ENCODE data around the gene VPS41.
A peak's percentile ranks its signal among the peaks of the same experiment; 100 is the strongest.
"Not testable (repeated sequence)": the region's sequence is repeated elsewhere in the genome, so short reads cannot be mapped to it uniquely, and the experiment has no call there.

VPS41 gene

DNA sequence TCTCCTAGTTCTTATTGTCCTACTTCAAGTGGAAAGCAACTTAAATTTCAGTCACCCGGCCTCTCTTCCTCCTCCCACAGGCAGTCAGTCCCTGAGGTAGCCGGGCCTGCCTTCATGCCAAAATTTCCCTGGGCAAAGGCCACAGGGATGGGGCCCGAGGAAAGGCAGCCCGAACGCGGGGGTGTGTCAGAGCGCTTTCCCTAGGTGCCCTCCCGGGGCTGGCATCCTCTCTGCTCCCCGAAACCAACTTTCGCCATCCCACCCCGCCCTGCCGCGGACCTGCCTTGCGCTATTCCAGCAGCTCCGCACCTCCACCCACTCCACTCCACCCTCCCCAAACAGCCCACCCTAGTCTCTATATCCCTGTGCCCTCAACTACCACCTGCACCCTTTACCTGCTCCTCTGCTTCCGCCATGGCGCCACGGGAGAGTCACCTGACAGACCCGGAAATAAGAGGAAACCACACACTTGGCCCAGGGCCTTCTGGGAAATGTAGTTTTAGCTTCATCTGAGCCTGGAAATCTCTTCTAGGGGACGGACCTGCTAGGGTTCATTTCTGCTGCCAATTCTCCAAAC is at the start of gene VPS41:
VPS41 (minus strand) TSS at position 433 of the 577 bp plus-strand sequence; CDS start at position 416, 17 bp downstream.
- DNase-seq (ENCODE audit: low read depth, low spot score) = peak; percentile 59

DNA sequence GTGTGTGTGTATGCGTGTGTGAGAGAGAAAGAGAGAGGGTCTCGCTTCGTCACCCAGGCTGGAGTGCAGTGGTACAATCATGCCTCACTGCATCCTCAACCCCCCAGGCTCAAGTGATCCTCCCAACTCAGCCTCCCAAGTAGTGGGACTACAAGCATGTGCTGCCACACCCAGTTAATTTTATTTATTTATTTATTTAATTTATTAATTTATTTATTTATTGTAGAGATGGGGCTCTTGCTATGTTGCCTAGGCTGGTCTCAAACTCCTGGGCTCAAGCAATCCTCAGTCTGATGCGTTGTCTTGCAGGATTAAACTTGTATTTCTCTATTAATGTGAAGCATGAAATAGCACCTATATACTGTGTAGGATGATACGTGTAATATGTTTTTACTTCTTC is 46.9 kb upstream of the VPS41 start:
- DNase-seq (ENCODE audit: low read depth, low spot score) = no peak

DNA sequence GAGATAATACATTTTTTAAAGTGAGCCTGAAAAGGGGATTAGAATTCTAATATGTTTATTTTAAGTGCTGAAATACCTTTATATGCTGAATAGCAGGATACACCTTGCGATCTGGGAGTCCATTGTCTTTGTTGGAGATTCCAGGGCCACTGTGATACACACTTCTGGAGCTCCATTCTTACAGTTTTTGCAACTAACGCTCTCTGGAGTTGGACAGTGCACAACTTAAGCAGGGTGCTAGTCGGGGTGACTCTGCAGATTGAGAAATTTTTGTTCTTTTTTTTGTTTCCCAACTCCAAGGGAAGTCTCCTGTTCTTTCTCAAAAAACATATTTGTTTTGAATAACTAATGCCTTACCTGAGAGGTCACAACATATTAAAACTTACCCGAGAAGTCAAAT is 45.0 kb upstream of the VPS41 start:
- no peak for DNase-seq (ENCODE audit: low read depth, low spot score)

DNA sequence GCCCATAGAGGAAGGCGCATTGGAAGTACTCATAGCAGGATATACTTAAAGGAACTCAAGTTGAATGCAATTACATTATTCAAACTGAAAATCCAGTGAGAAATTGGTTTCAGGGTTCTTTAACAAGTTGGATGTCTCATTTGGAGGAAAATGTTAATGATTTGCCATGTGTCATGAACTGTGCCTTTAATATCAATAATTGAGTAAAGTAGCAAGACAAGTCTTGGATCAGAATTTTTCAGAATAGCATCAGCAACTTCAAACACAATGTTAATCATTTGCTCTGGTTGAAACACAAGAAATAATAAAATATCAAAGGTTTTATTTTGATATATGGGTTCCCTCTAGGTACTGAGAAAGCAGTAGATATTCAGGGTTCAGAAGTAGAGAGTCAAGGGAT is 44.2 kb upstream of the VPS41 start:
- DNase-seq (ENCODE audit: low read depth, low spot score) = no peak

DNA sequence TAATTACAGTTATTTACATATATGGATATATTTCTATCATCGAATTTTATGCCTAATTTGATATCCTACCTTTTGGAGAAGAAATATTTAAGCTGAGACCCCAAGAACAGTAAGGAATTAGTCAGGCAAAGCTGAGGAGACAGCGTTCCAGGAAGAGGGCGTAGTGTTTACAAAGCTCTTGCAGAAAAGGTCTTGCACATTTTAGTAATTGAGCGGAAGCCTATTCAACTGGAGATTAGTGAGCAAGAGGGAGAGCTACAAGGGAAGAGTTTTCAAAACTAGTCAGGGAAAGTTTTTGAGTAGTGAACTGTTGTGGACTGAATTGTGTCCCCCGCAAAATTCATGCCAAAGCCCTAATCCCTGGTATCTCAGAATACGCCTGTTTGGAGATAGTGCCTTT is 42.2 kb upstream of the VPS41 start:
- no peak for DNase-seq (ENCODE audit: low read depth, low spot score)

DNA sequence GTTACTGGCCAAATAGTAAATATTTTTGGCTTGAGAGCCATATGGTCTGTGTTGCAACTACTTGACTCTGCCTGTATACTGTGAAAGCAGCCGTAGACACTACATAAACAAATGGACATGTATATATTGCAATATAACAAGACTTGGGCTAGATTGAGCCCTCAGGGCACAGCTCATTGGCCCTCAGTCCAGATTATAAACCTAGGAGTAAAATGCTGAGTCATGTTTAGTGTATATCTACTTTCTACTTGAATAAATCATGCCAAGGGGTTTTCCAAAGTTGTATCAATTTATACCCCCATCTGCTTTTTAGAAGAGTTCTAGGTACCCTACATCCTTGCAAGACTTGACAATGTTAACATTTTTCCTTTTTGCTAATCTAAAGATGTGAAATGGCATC is 41.3 kb upstream of the VPS41 start:
- no peak for DNase-seq (ENCODE audit: low read depth, low spot score)

DNA sequence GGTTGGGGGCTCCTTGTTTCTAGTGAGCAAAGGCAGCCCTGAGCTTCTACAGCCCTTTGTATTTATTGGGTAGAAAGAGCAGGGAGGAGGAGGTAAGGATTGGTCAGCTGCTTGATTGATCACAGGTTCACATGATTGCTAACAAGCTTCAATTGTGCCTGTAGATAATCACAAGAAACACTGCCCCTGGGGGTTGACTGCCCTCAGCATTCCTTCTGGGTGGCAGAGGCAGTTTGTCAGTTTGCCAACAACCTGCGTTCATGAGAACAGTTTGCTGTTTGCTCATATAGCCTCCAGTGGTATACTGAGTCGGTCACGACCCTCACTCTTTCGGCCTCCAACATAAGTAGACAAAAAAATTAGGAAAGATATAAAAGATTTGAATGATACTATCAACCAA is 38.5 kb upstream of the VPS41 start:
- DNase-seq (ENCODE audit: low read depth, low spot score) = not testable (repeated sequence)

DNA sequence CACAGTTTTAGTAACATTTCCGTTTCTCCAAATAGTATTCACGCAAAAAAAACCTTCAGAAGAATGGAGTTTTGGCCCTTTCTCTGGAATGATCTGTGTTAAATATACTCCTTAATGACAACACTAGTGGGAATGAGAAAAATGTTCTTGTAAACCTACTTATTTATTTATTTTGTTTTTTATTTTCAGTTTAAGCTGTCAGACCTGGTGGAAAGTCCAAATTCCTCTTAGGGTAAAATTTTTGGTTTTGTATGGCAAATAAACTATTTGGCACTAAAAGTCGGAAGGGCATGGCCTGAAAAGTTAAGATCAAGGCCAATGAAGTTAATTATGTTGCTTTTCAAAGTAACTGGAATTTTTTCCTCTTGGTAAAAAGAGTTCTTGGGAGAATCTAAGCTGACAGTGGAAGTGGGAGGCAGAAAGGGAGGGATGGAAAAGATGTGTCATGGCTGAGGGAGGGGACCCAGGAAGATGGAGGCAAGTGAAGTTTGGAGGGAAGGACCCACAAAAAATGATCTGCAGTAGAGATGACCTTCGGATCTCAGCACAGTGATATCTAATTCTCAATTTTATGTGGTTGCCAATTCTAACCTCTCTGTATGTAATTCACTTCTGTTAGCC is 33.5 kb upstream of the VPS41 start:
- DNase-seq (ENCODE audit: low read depth, low spot score) = no peak

DNA sequence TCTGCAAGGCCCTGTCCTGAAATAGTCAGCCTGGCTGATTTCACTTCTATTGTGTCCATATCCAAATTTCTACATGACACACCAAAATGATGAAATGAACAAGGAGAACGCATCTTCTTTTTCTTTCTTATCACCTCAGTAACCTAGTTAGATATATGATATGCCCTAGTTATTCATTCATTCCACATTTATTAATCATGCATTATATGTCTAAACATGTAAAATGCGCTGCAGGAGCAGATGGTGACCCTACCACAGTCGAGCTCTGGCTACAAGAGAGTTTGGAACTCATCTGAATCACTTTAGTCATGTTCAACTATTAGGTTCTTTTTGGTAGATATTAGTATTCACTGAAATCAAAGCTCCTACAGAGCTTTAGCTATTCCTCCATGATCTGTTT is 31.8 kb upstream of the VPS41 start:
- DNase-seq (ENCODE audit: low read depth, low spot score) = no peak

DNA sequence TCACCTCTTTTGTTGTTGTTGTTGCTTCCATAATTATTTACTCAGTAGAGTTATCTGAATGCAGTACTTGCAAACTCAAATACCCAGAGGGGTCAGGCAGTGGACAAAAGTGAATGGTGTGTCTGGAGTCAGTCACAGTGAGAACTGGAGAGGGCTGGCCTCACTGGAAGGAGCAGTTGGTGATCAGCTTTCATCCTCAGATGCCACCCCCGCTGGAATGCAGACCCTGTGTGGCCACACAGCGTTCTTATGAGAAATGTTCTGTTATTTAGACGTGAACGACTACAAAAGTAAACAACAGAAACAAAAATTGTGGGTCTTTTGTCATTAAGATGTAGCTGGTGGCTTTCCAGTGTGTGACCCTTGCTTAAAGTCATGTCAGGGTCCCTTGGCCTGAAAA is 29.6 kb upstream of the VPS41 start:
- DNase-seq (ENCODE audit: low read depth, low spot score) = no peak

DNA sequence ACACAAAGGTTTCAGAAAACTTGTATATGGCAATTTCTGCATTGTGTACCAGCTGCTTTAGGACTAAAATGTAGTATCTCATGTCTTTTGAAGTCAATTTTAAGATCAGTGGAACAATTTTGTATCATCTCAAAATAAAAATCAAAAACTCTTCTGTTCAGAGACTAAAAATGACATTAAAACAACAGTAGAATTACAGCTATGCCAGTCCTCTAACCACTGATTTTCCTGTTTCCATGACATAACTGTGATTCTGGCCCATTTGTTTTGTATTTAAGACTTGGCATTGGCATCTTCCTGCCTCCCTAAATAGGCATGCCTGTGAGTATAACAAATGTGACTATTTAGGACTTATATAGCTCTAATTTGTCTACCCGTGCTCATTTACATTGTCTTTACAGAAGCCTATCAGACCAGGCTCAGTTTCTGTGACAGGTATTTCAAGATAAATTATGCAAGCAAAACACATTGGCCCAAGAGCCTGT is 29.1 kb upstream of the VPS41 start:
- DNase-seq (ENCODE audit: low read depth, low spot score) = no peak

DNA sequence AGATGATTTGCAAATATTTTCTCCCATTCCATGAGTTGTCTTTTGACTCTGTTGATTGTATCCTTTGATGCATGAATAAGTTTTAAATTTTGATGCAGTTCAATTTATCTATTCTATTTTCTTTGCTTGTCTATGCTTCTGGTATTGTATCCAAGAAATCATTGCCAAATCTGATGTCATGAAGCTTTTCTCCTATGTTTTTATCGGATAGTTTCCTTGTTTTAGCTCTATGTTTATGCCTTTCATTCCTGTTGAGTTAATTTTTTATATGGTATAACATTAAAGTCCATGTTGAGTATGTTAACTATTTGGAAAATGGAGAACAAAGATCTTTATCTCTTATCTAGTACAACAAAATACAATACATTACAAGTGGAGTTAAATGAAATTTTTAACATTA is 27.6 kb upstream of the VPS41 start:
- DNase-seq (ENCODE audit: low read depth, low spot score) = no peak

DNA sequence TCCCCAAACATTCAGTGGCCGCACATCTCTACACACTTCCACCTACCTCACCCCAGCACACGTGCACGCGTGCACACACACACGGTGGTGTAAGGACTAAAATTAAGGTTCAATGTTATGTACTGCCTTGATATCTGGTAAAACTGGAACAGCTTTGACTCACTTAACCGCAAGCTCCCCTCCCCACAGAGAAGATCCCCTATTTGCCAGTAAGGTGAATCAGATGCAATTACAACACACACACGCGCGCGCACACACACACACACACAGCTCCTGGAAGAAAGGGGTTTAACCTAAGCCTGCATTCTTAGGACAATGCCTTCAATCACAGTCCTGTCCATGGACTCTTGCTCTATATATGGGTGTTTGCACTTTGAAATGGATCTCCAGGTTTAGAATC is 25.5 kb upstream of the VPS41 start:
- no peak for DNase-seq (ENCODE audit: low read depth, low spot score)

DNA sequence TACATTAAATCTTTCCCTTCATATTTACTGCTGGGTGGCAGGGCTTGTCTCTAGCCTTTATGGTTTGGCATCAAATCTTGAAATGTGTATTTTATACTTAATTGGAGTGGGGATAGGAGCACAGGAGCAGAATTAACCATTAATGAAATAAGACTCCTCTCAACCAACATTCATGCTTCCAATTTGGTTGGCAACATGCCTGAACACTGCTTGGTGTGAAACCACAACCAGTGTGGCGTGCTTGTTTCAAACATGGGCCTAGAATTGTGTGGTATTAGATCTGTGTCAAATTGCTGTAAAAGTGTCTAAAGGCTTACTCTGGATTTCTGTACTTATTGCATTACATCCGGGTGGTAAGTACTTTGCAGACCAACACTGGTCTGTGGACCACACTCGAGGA is 25.1 kb upstream of the VPS41 start:
- DNase-seq (ENCODE audit: low read depth, low spot score) = no peak

DNA sequence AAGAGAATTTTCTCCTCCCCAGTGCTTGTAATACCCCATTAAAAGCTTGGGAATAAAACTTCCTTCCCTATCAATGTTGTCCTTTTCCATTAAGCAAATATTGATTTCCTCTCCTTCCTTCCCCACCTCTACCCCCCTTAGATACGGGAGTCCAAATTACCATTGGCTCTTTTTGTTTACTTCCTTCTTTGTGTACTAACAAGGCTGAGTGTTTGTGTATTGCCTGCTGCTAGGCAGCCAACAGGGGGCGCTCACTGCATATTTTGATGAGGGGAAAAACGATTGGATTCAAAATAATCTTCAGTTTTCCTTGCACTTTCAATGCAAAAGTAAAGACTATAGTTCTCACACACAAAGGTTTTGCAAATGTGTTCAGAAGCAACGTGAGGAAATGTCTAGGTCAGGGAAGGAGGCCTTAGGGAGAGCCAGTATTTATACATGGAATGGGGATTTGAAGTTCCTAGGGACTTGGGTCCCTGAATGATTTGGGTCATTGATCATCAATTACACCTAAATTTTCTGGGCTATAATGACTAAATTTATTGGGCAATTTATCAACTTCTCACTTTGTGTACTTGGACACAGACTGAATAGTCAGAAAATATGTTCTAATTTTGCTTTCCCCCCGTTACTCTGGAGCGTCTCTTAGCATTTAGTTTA is 23.6 kb upstream of the VPS41 start:
- peak; percentile 35 for DNase-seq (ENCODE audit: low read depth, low spot score)

DNA sequence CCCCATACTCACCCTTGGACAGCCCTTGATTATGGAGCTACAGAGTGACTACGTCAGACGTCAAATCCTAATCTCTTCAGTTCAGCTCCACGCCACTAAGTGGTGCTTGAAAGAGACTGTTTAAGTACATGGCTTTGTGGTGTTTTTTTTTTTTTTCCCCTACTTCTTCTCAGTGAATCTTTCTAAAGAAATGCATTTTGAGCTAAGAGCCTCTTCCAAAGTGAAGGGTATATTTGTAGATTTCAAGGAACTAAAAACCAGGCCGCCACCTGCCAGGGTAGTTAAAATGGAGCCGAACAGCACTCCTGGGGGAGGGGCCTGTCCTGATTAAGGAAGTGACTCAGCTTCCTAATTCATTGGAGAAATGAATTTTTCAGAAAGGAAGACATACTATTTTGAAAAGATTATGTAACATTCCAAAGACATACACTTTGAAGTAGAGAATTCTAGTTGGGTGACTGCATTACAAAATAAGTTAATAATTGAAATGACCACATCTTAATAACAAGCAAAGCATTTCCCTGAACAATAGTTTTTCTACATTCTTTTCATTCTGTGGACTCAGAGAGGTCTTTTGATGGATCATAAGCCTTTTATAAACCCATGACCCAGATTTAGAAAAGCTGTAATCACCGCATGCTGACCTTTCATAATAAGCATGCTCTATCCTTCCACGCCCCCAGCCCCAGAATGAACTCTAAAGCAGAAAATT is 20.6 kb upstream of the VPS41 start:
- DNase-seq (ENCODE audit: low read depth, low spot score) = no peak

DNA sequence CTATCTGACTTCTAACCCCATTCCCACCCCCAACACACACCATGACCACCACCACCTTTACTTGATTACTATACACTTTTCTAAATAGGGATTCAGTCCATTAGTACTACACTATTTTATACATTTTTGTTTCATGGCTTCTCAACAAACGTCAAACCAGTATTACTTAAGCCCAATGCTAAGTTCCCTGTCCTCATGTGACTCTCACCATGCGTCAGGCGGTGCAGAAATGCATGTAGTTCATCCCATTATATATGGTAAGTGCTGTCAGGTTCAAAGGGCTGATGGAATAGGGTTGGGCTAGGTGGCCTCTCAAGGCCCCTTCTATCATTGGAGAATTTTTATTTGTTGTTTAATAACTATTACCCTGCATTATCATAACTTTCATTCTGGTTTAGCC is 19.5 kb upstream of the VPS41 start:
- no peak for DNase-seq (ENCODE audit: low read depth, low spot score)

DNA sequence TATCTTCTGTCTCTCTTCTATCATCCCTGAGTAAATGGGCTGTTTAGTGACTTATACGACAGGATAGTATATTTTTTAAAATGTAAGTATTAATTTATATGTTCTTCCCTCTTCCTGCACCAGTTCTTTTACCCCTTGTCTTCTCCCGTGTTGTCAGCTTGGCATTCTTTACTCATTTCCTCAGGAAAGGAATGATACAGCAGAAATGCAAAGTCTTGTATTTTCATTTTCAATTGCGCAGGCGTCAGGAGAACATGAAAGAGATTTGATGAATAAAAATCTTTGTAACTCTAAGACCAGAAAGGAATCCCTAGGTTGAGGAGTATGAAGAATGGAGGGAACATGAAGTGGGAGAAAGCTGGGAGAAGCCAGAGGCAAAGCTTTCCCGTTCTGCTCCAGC is 18.8 kb upstream of the VPS41 start:
- no peak for DNase-seq (ENCODE audit: low read depth, low spot score)

DNA sequence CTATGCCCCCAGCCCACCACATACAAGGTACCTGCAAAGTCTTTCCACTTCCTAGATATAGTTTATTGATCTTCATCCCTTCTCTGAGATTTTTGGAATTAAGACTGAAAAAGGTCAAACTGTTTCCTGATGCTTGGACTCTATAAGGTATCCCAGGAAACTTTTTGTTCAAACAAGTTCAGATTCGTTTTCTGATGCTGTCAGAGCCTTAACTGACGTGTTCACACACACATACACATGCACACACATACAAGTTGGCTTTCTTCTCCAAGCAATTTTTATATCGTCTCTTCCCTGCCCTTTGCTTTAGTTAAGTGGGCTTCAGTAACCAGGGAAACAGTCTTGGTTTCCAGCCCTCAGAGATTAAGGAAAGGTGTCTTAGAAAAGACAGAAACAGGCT is 11.7 kb upstream of the VPS41 start:
- DNase-seq (ENCODE audit: low read depth, low spot score) = no peak

DNA sequence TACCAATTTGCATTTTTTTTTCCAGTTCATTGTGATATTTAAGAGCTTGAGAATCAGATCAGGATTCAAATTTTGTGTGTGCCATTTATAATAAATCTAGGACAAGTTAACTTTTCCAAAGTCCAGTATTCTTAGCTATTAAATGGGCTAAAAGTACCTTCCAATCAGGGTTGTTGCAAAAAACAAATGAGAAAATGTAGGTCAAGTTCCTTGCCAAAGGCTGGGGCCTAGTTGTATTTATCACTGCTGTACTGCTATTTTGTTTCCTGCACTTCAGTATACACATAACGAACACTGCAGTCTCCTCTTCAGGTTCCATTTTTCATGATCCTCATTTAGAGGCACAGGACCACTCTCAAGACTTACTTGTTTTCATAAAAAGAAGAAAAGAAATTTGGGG is 7.4 kb upstream of the VPS41 start:
- no peak for DNase-seq (ENCODE audit: low read depth, low spot score)

DNA sequence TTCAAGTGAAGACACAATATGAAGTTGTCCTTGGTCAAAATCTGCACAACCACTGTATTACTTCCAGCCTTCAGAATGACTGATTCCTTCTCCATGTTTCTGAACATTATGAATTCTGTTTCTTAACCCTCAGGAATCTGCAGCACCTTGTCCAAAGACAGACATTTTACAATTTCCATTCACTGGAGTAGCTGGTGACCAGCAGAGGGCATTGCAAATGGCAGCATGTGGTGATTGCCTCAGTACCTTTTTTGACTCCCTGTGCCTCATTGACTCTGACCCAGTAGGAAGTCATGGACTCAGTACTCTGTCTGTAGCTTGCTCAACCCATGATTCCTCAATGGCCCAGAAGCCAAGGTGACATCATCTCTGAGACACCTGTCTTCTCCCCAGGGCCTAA is 879 bp upstream of the VPS41 start:
- DNase-seq (ENCODE audit: low read depth, low spot score) = no peak

DNA sequence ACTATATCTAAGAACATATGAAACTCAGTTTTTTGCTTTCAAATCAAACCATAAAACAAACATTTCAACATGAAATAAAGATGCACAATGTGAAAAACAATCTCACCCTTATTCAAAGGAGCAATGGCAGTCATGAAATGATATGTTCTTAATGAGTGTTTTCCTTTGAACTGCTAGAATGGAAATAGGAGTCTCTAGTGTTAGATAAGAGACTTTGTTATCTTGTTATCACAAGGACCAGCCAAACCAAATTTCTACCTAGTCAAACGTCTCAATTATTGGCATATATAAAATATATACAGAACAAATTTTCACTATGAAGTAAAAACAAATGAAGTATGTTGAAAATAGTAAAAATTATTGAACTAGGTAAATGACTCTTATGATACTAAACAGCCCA is 1.2 kb downstream of the VPS41 start:
- DNase-seq (ENCODE audit: low read depth, low spot score) = no peak

DNA sequence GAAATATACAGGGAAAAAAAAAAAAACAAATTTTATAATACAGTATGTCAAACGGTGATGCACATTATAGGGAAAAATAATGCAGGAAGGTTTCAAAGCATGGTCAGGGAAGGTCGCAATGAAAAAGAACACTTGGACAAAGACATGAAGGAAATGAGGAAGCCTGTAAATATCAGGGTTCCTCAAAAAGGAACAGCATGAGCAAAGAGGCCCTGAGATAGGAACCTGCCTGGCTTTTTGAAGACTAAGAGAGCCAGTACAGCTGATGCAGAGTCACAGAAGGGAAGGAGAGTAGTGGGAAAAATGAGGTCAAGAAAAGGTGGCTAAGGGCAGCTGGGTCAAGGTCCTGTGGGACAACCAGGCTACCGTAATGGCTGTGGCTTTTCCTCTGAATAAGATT is 1.9 kb downstream of the VPS41 start:
- DNase-seq (ENCODE audit: low read depth, low spot score) = no peak

Measured in iPS DF 19.7 (cell line).